SW 1271 (cell line): ENCODE data around the gene PROZ.
"Not testable (repeated sequence)": the region's sequence is repeated elsewhere in the genome, so short reads cannot be mapped to it uniquely, and the experiment has no call there.

Source experiments
- DNase-seq, 2 experiments: peaks; one replicate each; lab custom pipeline; 2025; lab: John Stamatoyannopoulos, UW

The PROZ gene

GRCh38 chr13:113157929-113158747 is at the start of gene PROZ:
Gene PROZ, plus strand, starts transcription at chr13:113158648. Its CDS starts 13 bp downstream, at chr13:113158661.
- DNase-seq, result no peak

GRCh38 chr13:113109151-113110047 is 49.0 kb upstream of the PROZ start:
- DNase-seq, result no peak

GRCh38 chr13:113110048-113110851 is 48.2 kb upstream of the PROZ start:
- no peak for DNase-seq

- DNase-seq, result no peak
These were observed 47.6 kb upstream of the PROZ start for GRCh38 chr13:113110852-113111315.

GRCh38 chr13:113111821-113112220 is 46.6 kb upstream of the PROZ start:
- not testable (repeated sequence) for DNase-seq

GRCh38 chr13:113112475-113112874 is 46.0 kb upstream of the PROZ start:
- DNase-seq, result not testable (repeated sequence)

GRCh38 chr13:113112893-113113845 is 45.3 kb upstream of the PROZ start:
- DNase-seq, result no peak

- DNase-seq, result no peak
These were observed 44.6 kb upstream of the PROZ start for GRCh38 chr13:113113846-113114271.

- no peak for DNase-seq
These were observed 43.7 kb upstream of the PROZ start for GRCh38 chr13:113114511-113115362.

- no peak for DNase-seq
These were observed 42.9 kb upstream of the PROZ start for GRCh38 chr13:113115363-113116205.

- DNase-seq, result no peak
These were observed 42.1 kb upstream of the PROZ start for GRCh38 chr13:113116206-113116800.

GRCh38 chr13:113116871-113117271 is 41.6 kb upstream of the PROZ start:
- DNase-seq, result no peak

- DNase-seq, result no peak
These were observed 41.0 kb upstream of the PROZ start for GRCh38 chr13:113117335-113117872.

- no peak for DNase-seq
These were observed 40.6 kb upstream of the PROZ start for GRCh38 chr13:113117911-113118260.

GRCh38 chr13:113118261-113119021 is 40.0 kb upstream of the PROZ start:
- no peak for DNase-seq

GRCh38 chr13:113119166-113119821 is 39.2 kb upstream of the PROZ start:
- no peak for DNase-seq

- DNase-seq, result no peak
These were observed 38.6 kb upstream of the PROZ start for GRCh38 chr13:113119822-113120189.
